GM21367 (cell line): ENCODE measurements around the gene CDA.
"Not testable (repeated sequence)": the region's sequence is repeated elsewhere in the genome, so short reads cannot be mapped to it uniquely, and the experiment has no call there.

Experiments
- ATAC-seq: cut with Tn5 transposase; IDR thresholded peaks from one replicate; pipeline ENCODE4 v1.9.1; 2021; ENCODE audit not compliant: unreplicated experiment

CDA gene

DNA sequence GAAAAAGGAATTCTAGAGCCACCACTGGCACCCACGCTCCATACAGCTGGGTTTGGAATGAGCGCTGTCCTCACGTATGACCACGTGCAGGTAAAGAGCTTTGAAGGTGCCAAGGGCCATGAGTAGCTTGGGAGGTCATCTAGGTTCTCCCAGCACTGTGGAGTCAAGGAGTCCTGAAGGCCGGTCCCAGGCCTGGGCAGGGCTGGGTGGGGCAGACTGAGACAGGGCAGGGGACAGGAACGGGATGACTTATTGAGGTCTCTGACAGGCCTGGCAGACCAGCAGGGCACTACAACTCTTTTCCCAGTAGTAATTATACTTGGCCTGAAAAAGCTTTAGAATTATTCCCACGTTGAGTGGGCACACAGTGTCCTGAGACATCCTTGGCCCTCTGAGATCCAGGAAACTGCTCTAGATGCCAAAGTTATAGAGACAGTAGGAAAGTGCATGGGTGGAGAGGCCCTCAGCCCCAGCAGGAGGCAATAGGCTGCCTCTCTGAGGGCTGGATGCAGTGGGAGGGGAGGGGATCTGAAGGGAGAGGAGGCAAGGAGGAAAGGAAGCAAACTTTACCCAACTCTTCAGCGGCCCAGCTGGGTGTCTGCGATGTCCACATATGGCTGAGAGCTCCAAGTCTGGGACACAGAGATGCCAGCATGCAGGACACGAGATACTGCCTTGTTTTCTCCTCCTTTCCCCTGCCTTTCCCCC is 1.8 kb upstream of the CDA start:
- no peak for ATAC-seq

DNA sequence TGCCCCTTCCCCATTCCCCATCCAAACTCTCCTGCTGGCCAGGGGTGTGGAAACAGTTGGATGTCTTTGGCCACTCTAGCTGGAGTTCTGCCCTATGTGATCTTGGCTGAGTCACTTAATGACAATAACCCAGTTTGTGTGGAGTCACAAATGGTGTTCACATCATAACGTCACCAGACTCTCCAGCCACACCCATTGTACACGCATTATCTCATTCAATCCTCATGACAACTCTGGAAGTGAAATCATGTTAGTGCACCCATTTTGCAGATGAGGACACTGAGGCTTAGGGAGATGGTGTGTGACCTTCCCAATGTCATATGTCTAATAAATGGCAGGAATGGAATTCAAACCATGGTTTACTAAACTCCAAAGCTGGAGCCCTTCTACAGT is 1.2 kb upstream of the CDA start:
- ATAC-seq = no peak

DNA sequence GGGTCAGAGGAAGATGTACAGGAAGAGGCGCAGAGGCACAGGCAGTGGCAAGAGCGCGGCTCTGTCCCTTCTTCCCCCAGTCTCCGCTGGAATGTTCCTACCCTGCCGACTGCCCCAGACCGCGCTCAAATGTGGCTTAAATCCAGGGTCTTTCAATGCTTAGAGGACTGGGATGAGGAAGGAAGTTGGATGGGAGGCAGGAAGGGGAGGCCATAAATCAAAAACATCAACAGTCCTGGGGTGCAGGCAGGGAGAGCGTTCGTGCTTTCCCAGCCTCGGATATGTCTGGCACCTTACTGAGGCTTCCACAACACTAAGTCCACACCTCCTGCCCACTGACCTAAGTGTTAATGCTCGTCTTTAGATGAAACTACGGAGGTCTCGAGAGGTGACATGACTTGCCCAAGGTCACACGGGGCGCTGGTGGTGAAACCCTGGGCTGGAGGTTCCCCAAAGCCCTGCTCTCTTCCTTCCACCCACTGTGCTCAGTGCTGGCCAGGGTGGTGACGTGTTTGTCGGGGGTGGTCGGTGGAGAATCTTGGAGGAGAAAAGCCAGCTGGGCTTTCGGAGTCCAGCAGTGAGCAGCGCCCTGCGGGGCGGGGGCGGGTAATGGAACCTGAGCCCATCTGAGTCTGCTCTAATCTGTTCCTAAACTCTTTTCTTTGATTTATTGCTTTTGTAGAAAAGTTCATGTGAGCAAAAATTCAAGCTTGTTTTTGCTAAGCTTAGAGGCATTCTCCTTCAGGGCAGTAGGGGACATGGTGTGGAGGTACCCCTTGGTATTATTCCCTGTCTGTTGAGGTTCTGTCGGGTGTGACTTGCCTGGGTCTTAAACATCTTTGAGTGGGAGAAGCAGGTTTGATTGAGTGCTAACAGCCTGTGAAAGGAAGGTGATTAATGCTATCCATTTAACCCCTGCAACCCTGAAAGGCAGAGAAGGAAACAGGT is 708 bp downstream of the CDA start:
- ATAC-seq = no peak

DNA sequence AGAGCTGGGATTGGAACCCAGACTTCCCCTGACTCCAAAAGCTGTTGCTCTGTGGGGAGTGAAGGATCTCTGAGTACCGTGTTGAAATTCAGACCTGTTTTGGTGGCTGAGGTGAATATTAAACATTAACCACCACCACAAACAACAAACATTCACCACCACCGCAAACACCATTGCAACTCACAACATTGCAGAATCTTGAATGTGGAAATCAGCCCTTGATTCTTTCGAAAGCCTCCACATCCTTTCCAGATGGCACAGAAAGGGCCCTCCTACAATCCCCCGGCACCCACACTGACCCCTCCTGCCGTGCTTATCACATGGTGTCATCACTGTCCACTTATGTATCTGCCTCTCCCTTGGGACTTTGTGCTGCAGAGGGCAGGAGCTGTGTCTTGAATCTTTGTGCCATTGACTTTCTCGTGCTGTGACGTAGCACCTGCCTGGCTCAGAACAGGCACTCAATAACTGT is 1.4 kb downstream of the CDA start:
- ATAC-seq = no peak

DNA sequence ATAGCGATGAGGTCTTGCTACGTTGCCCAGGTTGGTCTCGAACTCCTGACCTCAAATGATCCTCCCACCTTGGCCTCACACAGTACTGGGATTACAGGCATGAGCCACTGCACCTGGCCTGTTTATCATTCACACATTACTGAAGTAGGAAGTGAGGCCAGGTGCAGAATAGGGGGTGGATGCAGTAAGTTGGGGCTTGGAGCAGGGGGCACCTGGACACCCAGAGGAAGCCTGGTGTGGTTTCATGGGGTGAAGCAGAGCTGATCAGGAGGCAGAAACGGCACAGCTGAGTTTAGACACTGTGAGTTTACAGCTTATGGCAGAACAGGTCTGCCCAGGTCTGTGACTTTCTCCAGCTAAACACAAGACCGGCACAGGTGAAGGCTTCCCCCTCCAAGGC is 4.9 kb downstream of the CDA start:
- no peak for ATAC-seq

DNA sequence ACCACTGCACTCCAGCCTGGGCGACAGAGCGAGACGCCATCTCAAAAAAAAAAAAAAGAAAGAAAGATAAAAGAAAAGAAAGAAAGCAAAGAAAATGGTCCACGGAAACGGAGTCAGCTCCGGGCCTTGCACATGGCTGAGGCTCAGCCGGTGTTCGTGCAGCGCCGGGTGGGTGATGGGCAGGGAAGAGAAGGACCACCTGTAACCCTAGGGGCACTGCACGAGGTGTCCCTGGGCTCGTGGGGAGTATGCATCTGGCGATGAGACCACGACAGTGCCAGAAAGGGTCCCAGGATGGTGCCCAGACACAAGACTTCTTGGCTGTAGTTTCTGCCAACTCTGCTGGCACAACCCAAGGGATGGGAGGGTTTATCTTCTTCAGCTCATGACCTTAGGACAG is 5.8 kb downstream of the CDA start:
- ATAC-seq = no peak

DNA sequence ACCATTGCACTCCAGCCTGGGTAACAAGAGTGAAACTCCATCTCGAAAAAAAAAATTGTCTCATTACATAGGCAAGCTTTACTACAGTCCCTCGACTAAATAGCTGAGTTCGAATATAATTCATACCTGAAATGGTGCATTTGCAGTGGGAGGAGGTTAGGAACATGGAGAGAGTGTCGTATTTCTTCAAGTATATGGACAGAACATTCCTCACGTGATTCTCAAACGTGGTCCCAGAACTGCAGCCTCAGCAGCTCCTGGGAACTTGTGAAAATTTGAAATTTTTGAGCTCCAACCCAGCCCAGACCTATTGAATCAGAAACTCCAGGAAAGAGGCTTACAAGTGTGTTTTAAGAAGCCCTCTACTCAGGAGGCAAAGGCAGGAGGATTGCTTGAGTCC is 7.2 kb downstream of the CDA start:
- ATAC-seq = no peak

DNA sequence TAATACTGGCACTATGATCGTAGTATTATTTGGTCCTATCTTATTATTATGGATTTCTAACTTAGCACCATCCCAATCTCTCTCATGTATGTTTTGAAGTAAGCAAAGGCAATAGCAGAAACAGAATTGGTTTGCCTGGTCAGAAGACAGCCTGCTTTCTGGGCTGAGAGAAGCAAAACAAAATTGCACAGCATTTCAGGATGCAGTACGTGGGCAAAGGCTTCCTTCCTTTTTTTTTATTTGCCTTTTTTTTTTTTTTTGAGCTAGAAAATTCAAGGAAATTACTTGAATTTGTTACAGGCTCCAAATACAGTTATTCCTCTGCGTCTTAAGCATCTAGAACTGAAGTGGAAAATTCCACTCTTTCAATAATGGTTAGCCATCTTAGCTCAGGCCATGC is 8.8 kb downstream of the CDA start:
- no peak for ATAC-seq

DNA sequence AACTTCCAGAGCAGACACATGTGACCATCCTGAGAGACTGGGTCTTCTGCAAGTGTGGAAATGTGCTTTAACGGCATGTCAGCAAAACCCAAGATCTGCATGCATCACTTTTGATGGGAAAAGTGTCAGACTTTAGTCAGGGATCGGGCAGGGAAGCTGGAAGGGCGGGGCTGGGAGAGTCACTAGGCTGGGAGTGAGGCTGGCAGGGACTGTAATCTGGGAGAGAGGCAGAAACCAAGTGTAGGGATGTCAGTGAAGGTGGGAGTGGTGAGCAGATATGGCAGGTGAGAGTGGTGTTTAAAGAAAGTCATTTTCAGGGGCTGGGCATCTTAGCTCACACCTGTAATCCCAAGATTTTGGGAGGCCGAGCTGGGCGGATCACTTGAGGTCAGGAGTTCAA is 11.3 kb downstream of the CDA start:
- no peak for ATAC-seq

DNA sequence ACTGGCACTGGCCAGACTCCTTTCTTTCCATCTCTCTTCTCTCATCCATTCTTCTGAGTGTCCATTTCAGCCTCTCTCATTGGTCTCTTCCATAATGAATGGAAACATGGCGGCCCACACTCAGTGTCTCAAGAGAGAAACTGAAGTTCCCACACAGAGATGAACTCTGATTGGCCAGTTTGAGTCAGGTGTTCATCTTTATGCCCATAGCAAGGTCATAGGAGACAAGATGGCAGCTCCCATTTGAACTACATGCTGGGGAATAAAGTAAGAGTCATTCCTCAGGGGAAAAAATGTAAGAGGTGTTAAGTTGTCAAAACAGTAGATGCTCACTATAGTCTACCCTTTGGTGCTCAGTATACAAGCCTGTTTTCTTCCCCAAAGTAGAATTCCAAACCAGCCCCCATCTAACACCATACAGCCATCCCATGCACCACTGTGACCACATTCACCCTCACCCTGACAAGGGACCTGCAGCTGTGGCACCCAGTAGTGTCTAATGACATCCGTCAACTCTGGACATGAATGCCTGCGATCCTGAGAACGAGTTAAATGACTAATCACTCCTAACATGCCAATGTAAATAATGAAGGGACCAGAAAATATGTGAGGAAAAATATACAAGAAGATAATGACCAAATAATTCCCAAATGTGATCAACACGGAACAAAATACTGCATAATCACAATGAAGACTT is 12.4 kb downstream of the CDA start:
- no peak for ATAC-seq

DNA sequence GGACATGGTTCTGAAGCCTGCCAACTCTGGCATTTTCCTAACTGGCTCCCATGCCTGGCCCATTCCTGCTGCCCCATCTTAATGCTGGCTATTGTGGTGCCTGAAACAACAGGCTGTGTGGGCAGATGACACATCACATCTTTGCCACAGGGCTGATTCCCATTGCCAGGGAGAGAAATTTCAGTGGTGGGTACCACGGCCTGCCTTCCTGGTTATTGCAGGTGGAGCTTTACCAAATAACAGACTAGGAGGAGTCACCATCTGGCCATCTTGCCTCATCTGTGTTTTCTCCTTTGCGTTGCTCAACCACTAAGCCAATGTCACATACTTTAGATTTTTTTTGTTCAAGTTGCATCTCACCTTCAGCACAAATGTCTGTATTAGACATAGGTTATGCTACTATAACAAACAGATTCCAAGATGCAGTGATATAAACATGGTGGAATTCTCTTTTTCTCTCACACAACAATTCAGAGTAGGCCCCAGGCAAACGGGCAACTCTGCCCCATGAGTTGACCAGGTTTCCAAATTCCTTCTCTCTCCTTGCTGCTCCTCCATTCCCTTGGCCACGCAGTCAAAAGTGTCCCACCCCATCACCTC is 14.1 kb downstream of the CDA start:
- no peak for ATAC-seq

DNA sequence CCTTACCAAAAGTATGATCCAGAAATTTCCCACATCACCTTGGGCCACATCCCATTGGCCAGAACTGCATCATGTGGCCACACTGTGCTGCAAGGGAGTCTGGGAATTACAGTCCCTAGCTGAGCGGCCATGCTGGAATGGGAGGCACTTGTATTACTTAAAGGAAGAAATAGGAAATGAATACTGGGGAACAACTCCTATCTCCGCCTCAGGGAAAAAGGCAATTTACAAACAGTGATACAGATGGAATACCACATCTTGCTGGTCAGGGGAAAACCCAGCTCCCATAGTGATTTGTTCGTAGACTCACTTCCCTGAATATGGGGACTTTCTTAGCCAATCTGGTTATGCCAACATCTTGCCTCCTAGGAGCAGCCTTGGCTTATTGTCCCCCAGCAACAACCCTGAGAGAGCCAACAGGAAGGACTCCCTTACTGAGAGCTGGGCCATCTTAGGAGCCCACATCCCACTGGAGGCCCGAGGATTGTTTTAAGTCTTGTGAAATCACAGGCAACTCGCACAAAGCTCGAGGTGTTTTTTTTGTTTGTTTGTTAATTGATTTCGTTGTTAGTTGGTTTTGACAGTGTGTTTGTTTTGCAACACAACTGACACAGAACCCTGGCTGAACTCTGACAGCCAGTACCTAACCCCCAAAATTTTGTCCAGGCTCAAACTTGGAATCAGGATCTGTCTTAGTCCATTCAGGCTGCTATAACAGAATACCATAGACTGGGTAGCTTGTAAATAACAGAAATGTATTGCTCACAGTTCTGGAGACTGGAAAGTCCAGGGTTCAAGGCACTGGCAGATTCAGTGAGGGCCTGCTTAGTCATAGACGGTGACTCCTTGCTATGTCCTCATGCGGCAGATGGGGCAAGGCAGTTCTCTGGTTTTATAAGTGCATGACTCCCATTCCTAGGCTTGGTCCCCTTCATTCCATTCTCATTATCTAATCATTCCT is 14.9 kb downstream of the CDA start:
- ATAC-seq = no peak

DNA sequence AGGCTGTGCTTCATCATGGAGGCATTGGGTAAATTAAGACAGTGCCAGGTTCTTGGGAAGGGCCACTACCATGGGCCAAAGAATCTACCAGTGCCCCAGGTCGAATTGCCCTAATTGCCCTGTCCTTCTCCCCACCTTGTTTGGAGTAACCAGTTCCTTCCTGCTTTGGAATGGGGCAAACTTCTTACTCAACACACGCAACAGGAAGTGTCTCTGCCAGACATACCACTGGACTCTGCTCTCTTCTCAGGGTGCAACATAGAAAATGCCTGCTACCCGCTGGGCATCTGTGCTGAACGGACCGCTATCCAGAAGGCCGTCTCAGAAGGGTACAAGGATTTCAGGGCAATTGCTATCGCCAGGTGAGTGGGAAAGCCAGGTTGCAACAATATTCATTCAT is 15.8 kb downstream of the CDA start:
- no peak for ATAC-seq

DNA sequence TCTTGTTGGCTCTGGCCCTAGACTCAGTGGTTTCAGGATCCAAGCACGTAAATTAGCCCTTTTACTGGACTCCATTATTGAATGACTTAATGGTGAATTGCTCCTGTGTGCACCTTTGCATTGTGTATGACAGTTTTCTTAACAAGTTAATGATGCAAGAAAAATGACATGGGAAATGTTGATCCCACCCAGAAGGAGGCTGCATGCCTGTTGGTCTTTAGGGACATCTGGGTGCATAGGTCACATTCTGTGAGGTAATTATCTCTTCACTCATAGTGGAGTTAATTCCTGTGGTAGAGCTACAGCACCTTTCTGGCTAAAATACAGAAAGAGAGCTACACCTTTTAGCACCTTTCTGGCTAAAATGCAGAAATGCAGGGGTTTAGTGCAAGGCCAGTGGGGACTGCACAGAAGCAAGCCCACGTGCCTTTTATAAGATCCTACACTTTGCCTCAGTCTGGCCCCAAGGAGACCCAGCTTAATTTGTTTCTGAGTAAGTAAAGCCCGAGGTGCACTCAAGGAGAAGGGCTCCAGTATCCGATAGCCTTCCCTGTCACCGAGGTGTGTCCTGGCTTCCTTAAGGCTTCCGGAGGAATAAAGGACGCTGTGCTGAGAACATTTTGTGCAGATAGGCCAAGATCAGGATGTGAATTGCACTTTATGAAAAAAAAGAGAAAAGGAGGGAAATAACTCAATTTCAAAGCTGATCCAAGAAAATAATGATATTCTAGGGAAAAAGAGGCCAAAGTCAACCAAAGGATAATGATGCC is 18.1 kb downstream of the CDA start:
- ATAC-seq = not testable (repeated sequence)

DNA sequence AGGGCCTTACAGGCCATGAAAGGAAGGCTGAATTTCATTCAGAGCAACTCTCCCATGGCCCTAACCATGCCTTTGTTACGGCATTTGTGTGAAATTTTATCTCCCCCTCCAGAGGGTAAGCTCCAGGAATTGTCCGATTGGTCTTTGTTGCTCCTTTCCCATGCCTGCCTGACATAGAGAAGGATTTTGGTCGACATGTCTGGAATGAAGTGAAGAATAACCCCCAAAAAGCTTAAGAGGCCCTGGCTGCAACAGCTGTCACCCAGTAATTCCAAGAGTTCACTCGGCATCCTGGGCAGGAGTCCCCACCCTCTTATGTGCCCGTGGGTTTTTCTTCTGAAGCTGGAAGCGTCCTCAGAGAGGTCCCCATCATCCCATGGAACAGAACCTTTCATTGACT is 20.6 kb downstream of the CDA start:
- no peak for ATAC-seq

DNA sequence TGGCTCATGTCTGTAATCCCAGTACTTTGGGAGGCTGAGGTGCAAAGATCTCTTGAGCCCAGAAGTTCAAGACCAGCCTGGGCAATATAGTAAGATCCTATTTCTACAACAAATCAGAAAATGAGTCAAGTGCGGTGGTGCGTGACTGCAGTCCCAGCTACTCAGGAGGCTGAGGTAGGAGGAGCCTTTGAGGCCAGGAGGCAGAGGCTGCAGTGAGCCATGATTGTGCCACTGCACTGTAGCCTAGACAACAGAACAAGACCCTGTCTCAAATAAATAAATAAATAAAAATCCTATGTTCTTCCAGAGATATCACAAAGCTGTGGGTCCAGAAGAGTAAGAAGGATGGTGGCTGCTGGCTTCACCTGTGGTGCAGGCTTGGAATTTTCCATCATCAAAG is 22.1 kb downstream of the CDA start:
- ATAC-seq = no peak

DNA sequence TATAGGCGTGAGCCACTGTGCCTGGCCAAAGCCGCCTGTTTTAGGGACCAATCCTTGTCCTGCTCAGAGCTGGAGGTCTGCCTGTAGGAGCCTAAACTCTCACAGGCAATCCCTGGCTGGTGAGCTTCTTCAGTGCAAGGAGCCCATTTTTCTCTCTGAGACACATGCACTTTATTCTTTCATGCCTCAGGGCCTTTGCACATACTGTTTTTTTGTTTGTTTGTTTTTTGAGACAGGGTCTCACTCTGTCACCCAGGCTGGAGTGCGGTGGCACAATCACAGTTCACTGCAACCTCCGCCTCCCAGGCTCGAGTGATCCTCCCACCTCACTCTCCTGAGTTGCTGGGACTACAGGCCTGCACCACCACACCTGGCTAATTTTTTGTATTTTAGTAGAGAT is 22.8 kb downstream of the CDA start:
- ATAC-seq = no peak

DNA sequence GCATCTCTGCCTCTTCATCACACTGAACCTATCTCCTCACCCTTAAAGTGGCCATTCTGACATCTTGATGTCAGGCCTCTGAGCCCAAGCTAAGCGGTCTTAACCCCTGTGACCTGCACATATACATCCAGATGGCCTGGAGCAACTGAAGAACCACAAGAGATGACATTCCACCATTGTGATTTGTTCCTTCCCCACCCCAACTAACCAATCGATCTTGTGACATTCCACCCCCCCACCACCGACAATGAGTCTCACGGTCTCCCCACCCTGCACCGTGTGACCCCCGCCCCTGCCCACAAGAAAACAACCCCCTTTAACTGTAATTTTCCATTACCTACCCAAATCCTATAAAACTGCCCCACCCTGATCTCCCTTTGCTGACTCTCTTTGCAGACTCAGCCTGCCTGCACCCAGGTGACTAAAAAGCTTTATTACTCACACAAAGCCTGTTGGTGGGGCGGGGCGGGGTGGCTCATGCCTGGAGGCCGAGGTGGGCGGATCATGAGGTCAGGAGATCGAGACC is 23.4 kb downstream of the CDA start:
- no peak for ATAC-seq

DNA sequence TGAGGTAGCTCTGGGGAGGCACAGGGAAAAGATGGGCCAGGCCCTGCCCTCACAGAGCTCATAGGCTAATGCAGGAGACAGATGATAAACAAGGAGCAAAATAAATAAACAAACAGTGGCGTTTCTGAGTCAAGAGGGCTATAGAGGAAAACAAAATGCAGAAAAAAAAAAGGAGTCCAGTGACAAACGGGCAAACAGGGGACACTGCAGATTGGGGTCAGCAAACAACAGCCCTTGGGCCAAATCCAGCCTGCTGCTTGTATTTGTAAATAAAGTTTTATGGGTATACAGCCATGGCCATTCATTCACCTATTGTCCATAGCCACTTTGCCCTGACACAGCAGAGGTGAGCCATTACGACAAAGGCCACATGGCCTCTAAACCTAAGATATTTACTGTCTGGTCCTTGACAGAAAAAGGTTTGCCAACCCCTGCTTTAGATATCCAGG is 25.3 kb downstream of the CDA start:
- no peak for ATAC-seq
